A673 (cell line): ENCODE measurements around the gene NXPH2.

ENCODE experiments used
- CTCF ChIP-seq: fragments of 300-800, 200-600 bp; sonication (generic); conservative IDR thresholded peaks from 2 replicates; pipeline ENCODE4 v1.5.1; 2017; ENCODE audit warnings: low read depth, mild to moderate bottlenecking, antibody characterized with exemption, low read length, moderate library complexity, mixed read lengths
- EZH2 ChIP-seq: fragments of 200-600 bp; sonication (generic); IDR thresholded peaks from 2 replicates; pipeline ENCODE4 v1.6.1; 2017; ENCODE audit warnings: borderline replicate concordance, low read depth, mild to moderate bottlenecking, mixed read lengths, antibody characterized with exemption, low read length; ENCODE audit not compliant: poor library complexity, severe bottlenecking

GRCh38 chr2:138689705-138690104 lies 90.5 kb downstream of the NXPH2 start:
- no peak for TF ChIP-seq CTCF
- TF ChIP-seq EZH2, result no peak
